ENCODE data around the gene AK2. TPM values are rescaled to one million over a fixed set of nuclear protein-coding genes. Genes with fewer than 3 reads are reported as not detected.

AK2 gene
- total and polyA plus RNA-seq, 10 of the 15 experiments (the other 5 are each of a cell fraction or from before 2014, with no cell fraction given): 52.3 to 500 (median 278) TPM

DNA sequence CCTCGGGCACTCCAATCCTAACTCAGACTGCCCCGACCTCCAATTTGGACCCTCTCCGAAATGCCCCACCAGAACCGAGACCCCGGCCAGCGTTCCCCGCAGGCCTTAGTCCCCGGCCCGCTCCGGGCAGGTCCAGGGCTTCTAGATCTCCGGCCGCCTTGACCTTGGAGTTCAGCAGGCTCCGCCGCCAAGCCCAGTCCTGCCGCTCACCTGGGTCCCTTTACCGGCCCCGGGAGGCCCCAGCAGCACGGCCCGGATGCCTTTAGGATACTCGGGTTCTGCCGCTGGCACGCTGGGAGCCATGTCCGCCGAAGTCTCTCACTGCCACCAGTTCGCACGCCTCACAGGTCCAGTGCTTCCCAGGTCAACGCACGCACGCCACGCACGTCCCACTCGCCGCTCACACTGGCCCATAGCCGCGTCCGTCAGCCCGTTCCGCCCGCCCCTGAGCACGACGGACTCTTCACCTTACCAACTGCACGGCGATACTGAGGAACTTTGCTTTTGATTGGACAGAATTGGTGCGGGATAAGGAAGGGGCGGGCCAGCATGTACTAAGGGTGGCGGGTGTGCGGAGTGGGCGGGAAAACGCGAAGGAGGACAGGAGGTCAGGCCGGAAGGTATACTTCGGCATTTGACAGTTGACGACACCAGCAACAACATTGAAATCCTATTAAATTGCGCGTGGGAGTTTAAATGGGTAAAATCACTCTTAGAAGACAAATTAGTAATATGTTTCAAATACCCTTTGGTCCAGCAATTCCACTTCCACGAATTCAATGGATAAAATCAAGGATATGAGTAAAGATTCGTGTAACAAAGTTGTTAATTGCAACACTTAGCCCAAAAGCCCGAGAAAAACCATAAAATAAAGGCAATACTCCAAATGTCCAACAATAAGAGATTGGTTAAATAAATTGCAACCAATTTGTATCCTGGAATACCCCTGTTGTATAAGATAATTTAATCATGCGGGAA, at the start of gene AK2 (continued):
- TF ChIP-seq, protein P1, sequence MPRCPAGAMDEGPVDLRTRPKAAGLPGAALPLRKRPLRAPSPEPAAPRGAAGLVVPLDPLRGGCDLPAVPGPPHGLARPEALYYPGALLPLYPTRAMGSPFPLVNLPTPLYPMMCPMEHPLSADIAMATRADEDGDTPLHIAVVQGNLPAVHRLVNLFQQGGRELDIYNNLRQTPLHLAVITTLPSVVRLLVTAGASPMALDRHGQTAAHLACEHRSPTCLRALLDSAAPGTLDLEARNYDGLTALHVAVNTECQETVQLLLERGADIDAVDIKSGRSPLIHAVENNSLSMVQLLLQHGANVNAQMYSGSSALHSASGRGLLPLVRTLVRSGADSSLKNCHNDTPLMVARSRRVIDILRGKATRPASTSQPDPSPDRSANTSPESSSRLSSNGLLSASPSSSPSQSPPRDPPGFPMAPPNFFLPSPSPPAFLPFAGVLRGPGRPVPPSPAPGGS (IDR thresholded peaks at IDR 0.05; ENCODE audit: borderline replicate concordance, insufficient read depth, low read depth, low read length, poor library complexity, severe bottlenecking): no peak
- TF ChIP-seq, protein P2, sequence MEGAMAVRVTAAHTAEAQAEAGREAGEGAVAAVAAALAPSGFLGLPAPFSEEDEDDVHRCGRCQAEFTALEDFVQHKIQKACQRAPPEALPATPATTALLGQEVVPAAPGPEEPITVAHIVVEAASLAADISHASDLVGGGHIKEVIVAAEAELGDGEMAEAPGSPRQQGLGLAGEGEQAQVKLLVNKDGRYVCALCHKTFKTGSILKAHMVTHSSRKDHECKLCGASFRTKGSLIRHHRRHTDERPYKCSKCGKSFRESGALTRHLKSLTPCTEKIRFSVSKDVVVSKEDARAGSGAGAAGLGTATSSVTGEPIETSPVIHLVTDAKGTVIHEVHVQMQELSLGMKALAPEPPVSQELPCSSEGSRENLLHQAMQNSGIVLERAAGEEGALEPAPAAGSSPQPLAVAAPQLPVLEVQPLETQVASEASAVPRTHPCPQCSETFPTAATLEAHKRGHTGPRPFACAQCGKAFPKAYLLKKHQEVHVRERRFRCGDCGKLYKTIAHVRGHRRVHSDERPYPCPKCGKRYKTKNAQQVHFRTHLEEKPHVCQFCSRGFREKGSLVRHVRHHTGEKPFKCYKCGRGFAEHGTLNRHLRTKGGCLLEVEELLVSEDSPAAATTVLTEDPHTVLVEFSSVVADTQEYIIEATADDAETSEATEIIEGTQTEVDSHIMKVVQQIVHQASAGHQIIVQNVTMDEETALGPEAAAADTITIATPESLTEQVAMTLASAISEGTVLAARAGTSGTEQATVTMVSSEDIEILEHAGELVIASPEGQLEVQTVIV (IDR thresholded peaks at IDR 0.05; ENCODE audit: borderline replicate concordance, partially characterized antibody): peak; percentile 91
- TF ChIP-seq TCF12 (IDR thresholded peaks at IDR 0.05; ENCODE audit: low read depth, low read length) (no peak), HDAC6 (IDR thresholded peaks at IDR 0.05; ENCODE audit: unreplicated experiment) (no peak), ZNF384 (IDR thresholded peaks at IDR 0.05; ENCODE audit: borderline replicate concordance, low read depth, low read length) (no peak), SPI1 (IDR thresholded peaks at IDR 0.05; ENCODE audit: borderline replicate concordance, insufficient read depth, low read depth, low read length) (no peak), RAD21 (IDR thresholded peaks at IDR 0.05; ENCODE audit: insufficient read depth, low read depth, low read length) (no peak), POLR2AphosphoS2 (IDR thresholded peaks at IDR 0.05; ENCODE audit: low read depth, low read length) (0 out of 2 replicates have a peak, but pooled peaks have one; percentile 53), MTA2 (IDR thresholded peaks at IDR 0.05; ENCODE audit: low read depth) (peak; percentile 32; the same call in 1 of the 2 replicates), ASH2L (IDR thresholded peaks at IDR 0.05; ENCODE audit: borderline replicate concordance, low read depth) (no peak), ATF7 (IDR thresholded peaks at IDR 0.05; ENCODE audit: low read depth) (peak; percentile 70), SMAD1 (IDR thresholded peaks at IDR 0.05; ENCODE audit: low read depth, partially characterized antibody) (no peak), ZBED1 (IDR thresholded peaks at IDR 0.05; ENCODE audit: borderline replicate concordance) (no peak), POLR2AphosphoS5 (IDR thresholded peaks at IDR 0.05; ENCODE audit: low read length) (peak; percentile 76), RUNX3 (IDR thresholded peaks at IDR 0.05; ENCODE audit: low read length) (peak; percentile 28; the same call in 1 of the 2 replicates), TARDBP (IDR thresholded peaks at IDR 0.05; ENCODE audit: borderline replicate concordance) (no peak)
- TF ChIP-seq, protein P3, sequence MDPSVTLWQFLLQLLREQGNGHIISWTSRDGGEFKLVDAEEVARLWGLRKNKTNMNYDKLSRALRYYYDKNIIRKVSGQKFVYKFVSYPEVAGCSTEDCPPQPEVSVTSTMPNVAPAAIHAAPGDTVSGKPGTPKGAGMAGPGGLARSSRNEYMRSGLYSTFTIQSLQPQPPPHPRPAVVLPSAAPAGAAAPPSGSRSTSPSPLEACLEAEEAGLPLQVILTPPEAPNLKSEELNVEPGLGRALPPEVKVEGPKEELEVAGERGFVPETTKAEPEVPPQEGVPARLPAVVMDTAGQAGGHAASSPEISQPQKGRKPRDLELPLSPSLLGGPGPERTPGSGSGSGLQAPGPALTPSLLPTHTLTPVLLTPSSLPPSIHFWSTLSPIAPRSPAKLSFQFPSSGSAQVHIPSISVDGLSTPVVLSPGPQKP (IDR thresholded peaks at IDR 0.05; ENCODE audit: low read depth, low read length): no peak; the same call in 1 of the 2 replicates
- TF ChIP-seq, protein P4, sequence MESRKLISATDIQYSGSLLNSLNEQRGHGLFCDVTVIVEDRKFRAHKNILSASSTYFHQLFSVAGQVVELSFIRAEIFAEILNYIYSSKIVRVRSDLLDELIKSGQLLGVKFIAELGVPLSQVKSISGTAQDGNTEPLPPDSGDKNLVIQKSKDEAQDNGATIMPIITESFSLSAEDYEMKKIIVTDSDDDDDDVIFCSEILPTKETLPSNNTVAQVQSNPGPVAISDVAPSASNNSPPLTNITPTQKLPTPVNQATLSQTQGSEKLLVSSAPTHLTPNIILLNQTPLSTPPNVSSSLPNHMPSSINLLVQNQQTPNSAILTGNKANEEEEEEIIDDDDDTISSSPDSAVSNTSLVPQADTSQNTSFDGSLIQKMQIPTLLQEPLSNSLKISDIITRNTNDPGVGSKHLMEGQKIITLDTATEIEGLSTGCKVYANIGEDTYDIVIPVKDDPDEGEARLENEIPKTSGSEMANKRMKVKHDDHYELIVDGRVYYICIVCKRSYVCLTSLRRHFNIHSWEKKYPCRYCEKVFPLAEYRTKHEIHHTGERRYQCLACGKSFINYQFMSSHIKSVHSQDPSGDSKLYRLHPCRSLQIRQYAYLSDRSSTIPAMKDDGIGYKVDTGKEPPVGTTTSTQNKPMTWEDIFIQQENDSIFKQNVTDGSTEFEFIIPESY (IDR thresholded peaks at IDR 0.05): peak; percentile 52; the same call in 1 of the 2 replicates
- TF ChIP-seq, protein P5, sequence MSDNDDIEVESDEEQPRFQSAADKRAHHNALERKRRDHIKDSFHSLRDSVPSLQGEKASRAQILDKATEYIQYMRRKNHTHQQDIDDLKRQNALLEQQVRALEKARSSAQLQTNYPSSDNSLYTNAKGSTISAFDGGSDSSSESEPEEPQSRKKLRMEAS (IDR thresholded peaks at IDR 0.05; ENCODE audit: low read depth, low read length): peak; percentile 95
- TF ChIP-seq, protein P6, sequence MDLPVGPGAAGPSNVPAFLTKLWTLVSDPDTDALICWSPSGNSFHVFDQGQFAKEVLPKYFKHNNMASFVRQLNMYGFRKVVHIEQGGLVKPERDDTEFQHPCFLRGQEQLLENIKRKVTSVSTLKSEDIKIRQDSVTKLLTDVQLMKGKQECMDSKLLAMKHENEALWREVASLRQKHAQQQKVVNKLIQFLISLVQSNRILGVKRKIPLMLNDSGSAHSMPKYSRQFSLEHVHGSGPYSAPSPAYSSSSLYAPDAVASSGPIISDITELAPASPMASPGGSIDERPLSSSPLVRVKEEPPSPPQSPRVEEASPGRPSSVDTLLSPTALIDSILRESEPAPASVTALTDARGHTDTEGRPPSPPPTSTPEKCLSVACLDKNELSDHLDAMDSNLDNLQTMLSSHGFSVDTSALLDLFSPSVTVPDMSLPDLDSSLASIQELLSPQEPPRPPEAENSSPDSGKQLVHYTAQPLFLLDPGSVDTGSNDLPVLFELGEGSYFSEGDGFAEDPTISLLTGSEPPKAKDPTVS (IDR thresholded peaks at IDR 0.05; ENCODE audit: low read depth, low read length): no peak
